Right cardiac atrium (tissue), 5 donors: ENCODE results near the gene RNF14. TPM values are rescaled to one million over a fixed set of nuclear protein-coding genes. Genes with fewer than 3 reads are reported as not detected.
"Not testable (repeated sequence)": the region's sequence is repeated elsewhere in the genome, so short reads cannot be mapped to it uniquely, and the experiment has no call there.

ENCODE experiments used
- ATAC-seq, 2 donors: fragments of 200-7000 bp; cut with Tn5 transposase; one replicate each; pipeline versions ENCODE4 v1.8.0 to v1.9.1; 2020; ENCODE audit warnings: moderate library complexity in 2 of 2, mild to moderate bottlenecking in 1 of 2
- DNase-seq, 3 donors: peaks; one replicate each; pipeline ENCODE4 v3.0.0-alpha.2; 2020
- H3K27ac ChIP-seq: one replicate; pipeline ENCODE4 v1.5.1; 2013; ENCODE audit warnings: mild to moderate bottlenecking, low read length, control low read depth, moderate library complexity
- H3K27me3 ChIP-seq: one replicate; pipeline ENCODE4 v1.6.1; 2013; ENCODE audit not compliant: control insufficient read depth, insufficient read depth
- H3K4me1 ChIP-seq: one replicate; pipeline ENCODE4 v1.6.1; 2013; ENCODE audit warnings: low read length; ENCODE audit not compliant: control insufficient read depth, insufficient read depth
- H3K4me3 ChIP-seq: one replicate; pipeline ENCODE4 v1.5.1; 2013; ENCODE audit warnings: low read length, control low read depth
- H3K9me3 ChIP-seq: one replicate; pipeline ENCODE4 v1.6.1; 2013; ENCODE audit warnings: low read length; ENCODE audit not compliant: control insufficient read depth
- WGBS: extraction: QIAGEN DNeasy Blood & Tissue Kit; methylation state at CpG from one replicate; pipeline ENCODE4 v1.1.7; 2013; 5-methylcytosine and 5-hydroxymethylcytosine counted together
- intact Hi-C, 4 donors: fragments of 100-400 bp; cut with DNase I; formaldehyde crosslinking; loops; one replicate each; pipeline versions ENCODE4 v1.11.0 to v1.14.0; 2022 to 2023
- long read RNA-seq, 4 donors: library from polyadenylated mRNA; unstranded; transcript quantifications; one replicate each; pipeline ENCODE4 v2.0.0, GENCODE V29; 2020 to 2021
- polyA plus RNA-seq: library from polyadenylated mRNA; stranded (reverse); fragments of 200-250 nt; gene quantifications from one replicate; pipeline ENCODE4 v1.2.3, GENCODE V29; 2013
- total RNA-seq, 4 donors: library from RNA; stranded (reverse); fragmentation: NEBNext Ultra II Directional; extraction: Animal tissue kit (Norgen Biotek cat#: 25700); gene quantifications; one replicate each; pipeline ENCODE4 v1.2.1, GENCODE V29; 2021
- donor health status: healthy with polysubstance abuse.
- donor health status: DM: no; HTN: yes; CAD: no.
- donor health status: DM: no; HTN: no; CAD: no.
- donor health status: DM: no; HTN: yes; CAD: no; lungs with severe emphysema.
- donor health status: DM: yes; HTN: yes; CAD: no.

RNF14 gene
- total RNA-seq (100 to 1,000 TPM in 2 of 4 donors, 10 to 100 TPM in 2; 90.7 to 105 (median 97.7) TPM), polyA plus RNA-seq (36.3 TPM)
- long read RNA-seq, donor 1, full-length matches to known transcripts, result 71 of 154 reads
- long read RNA-seq, donor 1, partial matches to known transcripts, result 17 of 154 reads
- long read RNA-seq, donor 1, other reads (novel, unspliced or antisense), result 66 of 154 reads
- long read RNA-seq, donor 2, full-length matches to known transcripts, result 20 of 53 reads
- long read RNA-seq, donor 2, partial matches to known transcripts, result 8 of 53 reads
- long read RNA-seq, donor 2, other reads (novel, unspliced or antisense), result 25 of 53 reads
- long read RNA-seq, donor 3, full-length matches to known transcripts, result 175 of 418 reads
- long read RNA-seq, donor 3, partial matches to known transcripts, result 77 of 418 reads
- long read RNA-seq, donor 3, other reads (novel, unspliced or antisense), result 166 of 418 reads
- long read RNA-seq, donor 4, full-length matches to known transcripts, result 35 of 90 reads
- long read RNA-seq, donor 4, partial matches to known transcripts, result 16 of 90 reads
- long read RNA-seq, donor 4, other reads (novel, unspliced or antisense), result 39 of 90 reads

GRCh38 chr5:141968914-141969608 lies at the start of gene RNF14:
Gene RNF14, plus strand, starts transcription at chr5:141969105. Its CDS starts 4,484 bp downstream, at chr5:141973589.
- no peaks in the 10 kb centered on the region for H3K4me1 ChIP-seq
- peak; percentile 99 for ATAC-seq
- H3K4me3 ChIP-seq, result peak within 1 kb of the TSS; percentile 64
- H3K27me3 ChIP-seq, result no peaks in the 10 kb centered on the region
- intact Hi-C loops, result no loop called here
- H3K27ac ChIP-seq, result peak within 1 kb of the TSS; percentile 89
- H3K9me3 ChIP-seq, result no peaks in the 10 kb centered on the region
- peak; percentile 96 to 98 (median 98) for DNase-seq
- under 1% methylated on average over 63 of the region's 63 CpGs for WGBS

- 78% methylated on average over 8 of the region's 8 CpGs for WGBS
- no peaks in the 10 kb centered on the region for H3K27me3 ChIP-seq
- H3K9me3 ChIP-seq, result no peaks in the 10 kb centered on the region
- ATAC-seq, result peak in 1 of 2 donors; percentile 27
- no peak for DNase-seq
- peaks cover 2% of the 10 kb centered on the region for H3K4me1 ChIP-seq
- H3K27ac ChIP-seq, result peak overlapping the region; percentile 70
- intact Hi-C loops, result loop anchor here in 1 of 4 donors (5.0 kb wide), 1 partner anchor 38 kb away; the partner anchor contains the start of gene PCDH12
- no peak overlapping the region for H3K4me3 ChIP-seq
Observed at GRCh38 chr5:141919218-141920119, 49.4 kb upstream of the RNF14 start.

GRCh38 chr5:141920771-141921170 lies 48.1 kb upstream of the RNF14 start:
- H3K27ac ChIP-seq, result no peak overlapping the region
- peaks cover 2% of the 10 kb centered on the region for H3K4me1 ChIP-seq
- no peaks in the 10 kb centered on the region for H3K9me3 ChIP-seq
- 91% methylated on average over 2 of the region's 2 CpGs for WGBS
- ATAC-seq (no peak), DNase-seq (no peak)
- no peaks in the 10 kb centered on the region for H3K27me3 ChIP-seq
- no peak overlapping the region for H3K4me3 ChIP-seq
- intact Hi-C loops, result loop anchor here in 1 of 4 donors (5.0 kb wide), 1 partner anchor 37 kb away; the partner anchor contains the start of gene PCDH12

- intact Hi-C loops, result loop anchor here in 1 of 4 donors (5.0 kb wide), 1 partner anchor 34 kb away; the partner anchor contains the start of gene PCDH12
- Histone ChIP-seq H3K4me3 (peak overlapping the region; percentile 50), H3K27ac (peak overlapping the region; percentile 89)
- DNase-seq, ATAC-seq, H3K27me3 ChIP-seq, H3K4me1 ChIP-seq, H3K9me3 ChIP-seq: not testable (repeated sequence)
- WGBS, result 59% methylated on average over 28 of the region's 28 CpGs
Observed at GRCh38 chr5:141922827-141923447, 46.0 kb upstream of the RNF14 start.

GRCh38 chr5:141923448-141924313 lies 45.2 kb upstream of the RNF14 start, which contains the start of gene DELE1:
Gene DELE1, plus strand, starts transcription at chr5:141923871. Its CDS starts 71 bp downstream, at chr5:141923942.
- under 1% methylated on average over 53 of the region's 53 CpGs for WGBS
- intact Hi-C loops, result loop anchor here in 1 of 4 donors (5.0 kb wide), 1 partner anchor 34 kb away; the partner anchor contains the start of gene PCDH12

GRCh38 chr5:141926434-141926833 lies 42.5 kb upstream of the RNF14 start:
- ATAC-seq (no peak), DNase-seq (no peak)
- H3K9me3 ChIP-seq, result no peaks in the 10 kb centered on the region
- peaks cover 2% of the 10 kb centered on the region for H3K4me1 ChIP-seq
- WGBS, result 68% methylated on average over 2 of the region's 2 CpGs
- no peak overlapping the region for H3K27ac ChIP-seq
- intact Hi-C loops, result no loop called here
- no peaks in the 10 kb centered on the region for H3K27me3 ChIP-seq
- no peak overlapping the region for H3K4me3 ChIP-seq

More at GRCh38 chr5:141923448-141924313, 45.2 kb upstream of the RNF14 start, which contains the start of gene DELE1:
- H3K27me3 ChIP-seq, result no peaks in the 10 kb centered on the region
- no peaks in the 10 kb centered on the region for H3K9me3 ChIP-seq
- peaks cover 2% of the 10 kb centered on the region for H3K4me1 ChIP-seq
- peak; percentile 98 for ATAC-seq
- DNase-seq, result peak; percentile 96 to 98 (median 98)
- peak within 1 kb of the TSS; percentile 89 for H3K27ac ChIP-seq
- H3K4me3 ChIP-seq, result peak within 1 kb of the TSS; percentile 50

GRCh38 chr5:141928051-141928450 lies 40.9 kb upstream of the RNF14 start:
- DNase-seq (peak in 2 of 3 donors; percentile 37 to 63), ATAC-seq (peak in 1 of 2 donors; percentile 55)
- H3K27me3 ChIP-seq, result no peaks in the 10 kb centered on the region
- peaks cover 2% of the 10 kb centered on the region for H3K4me1 ChIP-seq
- WGBS, result 64% methylated on average over 8 of the region's 8 CpGs
- no peak overlapping the region for H3K4me3 ChIP-seq
- intact Hi-C loops, result no loop called here
- H3K27ac ChIP-seq, result no peak overlapping the region
- H3K9me3 ChIP-seq, result no peaks in the 10 kb centered on the region

GRCh38 chr5:141929398-141930058 lies 39.4 kb upstream of the RNF14 start:
- DNase-seq (no peak), ATAC-seq (no peak)
- Histone ChIP-seq H3K27ac (no peak overlapping the region), H3K9me3 (no peaks in the 10 kb centered on the region), H3K27me3 (no peaks in the 10 kb centered on the region), H3K4me3 (no peak overlapping the region), H3K4me1 (no peaks in the 10 kb centered on the region)
- 93% methylated on average over 19 of the region's 19 CpGs for WGBS
- intact Hi-C loops, result no loop called here

- Histone ChIP-seq H3K27me3 (no peaks in the 10 kb centered on the region), H3K9me3 (no peaks in the 10 kb centered on the region), H3K4me1 (no peaks in the 10 kb centered on the region), H3K4me3 (no peak overlapping the region), H3K27ac (no peak overlapping the region)
- WGBS, result 91% methylated on average over 5 of the region's 5 CpGs
- DNase-seq (no peak), ATAC-seq (no peak)
- intact Hi-C loops, result no loop called here
Observed at GRCh38 chr5:141931694-141932093, 37.2 kb upstream of the RNF14 start.
